GM12878 (cell line): Measurements from ENCODE around the gene TINCR. TPM values are rescaled to one million over a fixed set of nuclear protein-coding genes. Genes with fewer than 3 reads are reported as not detected.

ENCODE experiments used
- ATAC-seq: fragments of 200-7000 bp; cut with Tn5 transposase; 3 replicates; pipeline ENCODE4 v1.9.1; 2020; ENCODE audit warnings: mild to moderate bottlenecking, moderate library complexity
- BruUV-seq: library from RNA; stranded (reverse); fragments of 400-500 nt; replicated peaks from 2 replicates; lab custom pipeline; 2021; lab: Mats Ljungman, UMichigan
- CTCF ChIA-PET: fragments of 300-600 bp; sonication (Branson Sonifier 250); formaldehyde crosslinking; extraction: SDS; loops from one replicate; lab custom pipeline; 2021; ENCODE audit warnings: inconsistent platforms; lab: Yijun Ruan, JAX
- POLR2A ChIA-PET: fragments of 350-600 bp; formaldehyde crosslinking; extraction: SDS; loops from one replicate; lab custom pipeline; 2021; ENCODE audit warnings: inconsistent platforms; lab: Charles Lee
- RAD21 ChIA-PET: fragments of 300-600 bp; sonication (Branson Sonifier 250); formaldehyde crosslinking; loops from one replicate; lab custom pipeline; 2023; ENCODE audit warnings: antibody characterized with exemption; ENCODE audit not compliant: unreplicated experiment; lab: Charles Lee
- SMC1A ChIA-PET: fragments of 300-600 bp; sonication (Branson Sonifier 250); formaldehyde crosslinking; loops from one replicate; lab custom pipeline; 2023; ENCODE audit not compliant: unreplicated experiment, uncharacterized antibody; lab: Charles Lee
- DNase-seq: peaks from one replicate; pipeline ENCODE4 v3.0.0-alpha.2; 2011; ENCODE audit warnings: low read depth, low spot score
- FAIRE-seq: peaks from 3 replicates; lab custom pipeline; 2011; peaks lifted over from hg19 to GRCh38; lab: Jason Lieb, UNC
- H2AFZ ChIP-seq: 2 replicates; pipeline ENCODE4 v1.6.0; 2011; ENCODE audit warnings: low read depth, low read length, control low read depth; ENCODE audit not compliant: control insufficient read depth
- H3K27ac ChIP-seq: 2 replicates; pipeline ENCODE4 v1.5.1; 2011; ENCODE audit warnings: control low read depth; ENCODE audit not compliant: control insufficient read depth, insufficient read depth
- H3K27me3 ChIP-seq, 2 experiments: replicated peaks in 1 of 2; 2 replicates each; pipeline versions ENCODE4 v1.6.0 to v1.6.1; 2011; ENCODE audit warnings: low read length in 1 of 2; ENCODE audit not compliant: control insufficient read depth in 2 of 2, insufficient read depth in 2 of 2
- H3K36me3 ChIP-seq, 2 experiments: 2 replicates each; pipeline ENCODE4 v1.5.1; 2011; ENCODE audit warnings: low read length in 1 of 2; ENCODE audit not compliant: control insufficient read depth in 2 of 2, insufficient read depth in 2 of 2
- H3K4me1 ChIP-seq: 2 replicates; pipeline ENCODE4 v1.6.1; 2011; ENCODE audit warnings: mild to moderate bottlenecking, low read length, moderate library complexity, mixed read lengths; ENCODE audit not compliant: control insufficient read depth, insufficient read depth
- H3K4me2 ChIP-seq: 2 replicates; pipeline ENCODE4 v1.6.0; 2011; ENCODE audit warnings: control low read depth; ENCODE audit not compliant: control insufficient read depth, insufficient read depth
- H3K4me3 ChIP-seq: fragments of 200-600 bp; sonication (generic); 2 replicates; pipeline ENCODE4 v1.5.1; 2016
- H3K79me2 ChIP-seq: 2 replicates; pipeline ENCODE4 v1.6.0; 2011; ENCODE audit warnings: low read length; ENCODE audit not compliant: control insufficient read depth, insufficient read depth
- H3K9ac ChIP-seq: 2 replicates; pipeline ENCODE4 v1.8.0; 2011; ENCODE audit warnings: low read length, control low read depth, mixed read lengths; ENCODE audit not compliant: control insufficient read depth, insufficient read depth
- H3K9me3 ChIP-seq: replicated peaks from 3 replicates; pipeline ENCODE4 v1.5.1; 2011; ENCODE audit warnings: mild to moderate bottlenecking, low read length; ENCODE audit not compliant: control insufficient read depth, insufficient read depth
- H4K20me1 ChIP-seq: 2 replicates; pipeline ENCODE4 v1.6.0; 2011; ENCODE audit not compliant: control insufficient read depth, insufficient read depth
- BRCA1 ChIP-seq: IDR thresholded peaks from 2 replicates; pipeline ENCODE4 v1.6.1; 2011; ENCODE audit warnings: low read depth, low read length, improper control_type of control experiment
- CEBPZ ChIP-seq: fragments of 150-350 bp; IDR thresholded peaks from 2 replicates; pipeline ENCODE4 v1.6.1; 2016; ENCODE audit warnings: low read depth, low read length
- GATAD2B ChIP-seq: fragments of 450-650 bp; conservative IDR thresholded peaks from 2 replicates; pipeline ENCODE4 v1.6.1; 2017; ENCODE audit warnings: low read depth, mild to moderate bottlenecking, moderate library complexity
- MLLT1 ChIP-seq: fragments of 450-650 bp; IDR thresholded peaks from 2 replicates; pipeline ENCODE4 v1.6.1; 2016; ENCODE audit warnings: mild to moderate bottlenecking
- MYC ChIP-seq: IDR thresholded peaks from 2 replicates; pipeline ENCODE4 v1.6.1; 2011; ENCODE audit warnings: mild to moderate bottlenecking, low read length, moderate library complexity, inconsistent platforms; ENCODE audit not compliant: insufficient read depth, insufficient replicate concordance, insufficient read length, severe bottlenecking
- NRF1 ChIP-seq: conservative IDR thresholded peaks from 2 replicates; pipeline ENCODE4 v1.6.1; 2011; ENCODE audit warnings: mild to moderate bottlenecking, low read depth, low read length, improper control_type of control experiment
- PML ChIP-seq: IDR thresholded peaks from 2 replicates; pipeline ENCODE4 v1.6.1; 2012; ENCODE audit warnings: low read length, inconsistent platforms
- SMAD5 ChIP-seq: IDR thresholded peaks from 2 replicates; pipeline ENCODE4 v1.6.1; 2016; ENCODE audit warnings: antibody characterized with exemption, low read depth
- SREBF2 ChIP-seq: IDR thresholded peaks from 2 replicates; pipeline ENCODE4 v1.6.1; 2012; ENCODE audit warnings: mild to moderate bottlenecking, low read length
- TCF3 ChIP-seq: IDR thresholded peaks from 2 replicates; pipeline ENCODE4 v1.6.1; 2012; ENCODE audit warnings: low read depth, mild to moderate bottlenecking, low read length, borderline replicate concordance; ENCODE audit not compliant: insufficient read depth
- WRNIP1 ChIP-seq: IDR thresholded peaks from 2 replicates; pipeline ENCODE4 v1.6.1; 2011; ENCODE audit warnings: low read depth, low read length, improper control_type of control experiment, borderline replicate concordance
- ZNF24 ChIP-seq: fragments of 450-650 bp; IDR thresholded peaks from 2 replicates; pipeline ENCODE4 v1.6.1; 2017; ENCODE audit warnings: antibody characterized with exemption, mild to moderate bottlenecking
- ZNF687 ChIP-seq: fragments of 450-650 bp; IDR thresholded peaks from 2 replicates; pipeline ENCODE4 v1.6.1; 2017; ENCODE audit warnings: mild to moderate bottlenecking, moderate library complexity
- WGBS: methylation state at CpG from one replicate; pipeline ENCODE4 v1.1.6; 2016; ENCODE audit warnings: low lambda C conversion rate; ENCODE audit not compliant: insufficient replicate concordance, insufficient coverage; ENCODE audit errors: missing lambda C conversion rate; 5-methylcytosine and 5-hydroxymethylcytosine counted together
- in situ Hi-C: fragments of 300-500 bp; cut with MboI; formaldehyde crosslinking; loops from 9 replicates; pipeline ENCODE4 v1.14.3; 2018; ENCODE audit warnings: mixed read lengths
- intact Hi-C: fragments of 100-400 bp; cut with micrococcal nuclease; formaldehyde crosslinking; loops from one replicate; pipeline ENCODE4 v1.14.2; 2022; ENCODE audit not compliant: unreplicated experiment
- polyA plus RNA-seq, 11 experiments: library from polyadenylated mRNA; depleted of rRNA in 4 of 11; unstranded in 6 of 11; stranded (reverse) in 5 of 11; fragments of >200 nt; fragmentation: Nextera tagmentation in 4 of 11; fragmentation: Illumina TruSeq in 1 of 11; extraction: Ambion mirVana in 4 of 11; extraction: Trizol in 1 of 11; gene quantifications; 1 replicate in 1 of 11; 2 replicates in 10 of 11; pipeline versions ENCODE4 v1.2.1 to v1.2.3, GENCODE V29; 2011 to 2016; ENCODE audit warnings: inconsistent platforms in 2 of 11, missing spikeins in 2 of 11, low read depth in 1 of 11
- total RNA-seq, 4 experiments: library from RNA; depleted of rRNA in 3 of 4; stranded (reverse); fragments of >200 nt in 3 of 4; fragmentation: Illumina TruSeq in 1 of 4; extraction: Trizol in 1 of 4; gene quantifications; 2 replicates each; pipeline versions ENCODE4 v1.2.1 to v1.2.3, GENCODE V29; 2013 to 2021
- TF ChIP-seq, protein P1 (sequence below): fragments of 450-650 bp; IDR thresholded peaks from 2 replicates; pipeline ENCODE4 v1.6.1; 2017; ENCODE audit warnings: mild to moderate bottlenecking, low read depth, inconsistent platforms; ENCODE audit not compliant: poor library complexity, severe bottlenecking

The TINCR gene
- total and polyA plus RNA-seq, 10 of the 15 experiments (the other 5 are each of a cell fraction or from before 2014, with no cell fraction given), result 0.02 to 0.36 (median 0.06) TPM; not detected in 3

GRCh38 chr19:5563008-5563431 is 4.7 kb downstream of the TINCR start:
- H3K27ac ChIP-seq, result no peak overlapping the region
- ChIA-PET POLR2A (no interaction called here), CTCF (no interaction called here), RAD21 (no interaction called here), SMC1A (no interaction called here)
- H3K27me3 ChIP-seq, result no peaks in the 10 kb centered on the region; a peak in 1 of 4 replicates
- no peak overlapping the region for H3K9ac ChIP-seq
- 34% methylated on average over 8 of the region's 8 CpGs for WGBS
- ATAC-seq (no peak), DNase-seq (no peak), FAIRE-seq (no peak)
- H3K79me2 ChIP-seq, result no peaks in the 10 kb centered on the region
- H3K4me3 ChIP-seq, result no peak overlapping the region
- intact Hi-C loops (no loop called here), in situ Hi-C loops (no loop called here)
- H2AFZ ChIP-seq, result no peak overlapping the region
- H3K9me3 ChIP-seq, result no peaks in the 10 kb centered on the region; the same call in 2 of the 3 replicates
- H4K20me1 ChIP-seq, result no peaks in the 10 kb centered on the region
- H3K4me1 ChIP-seq, result no peaks in the 10 kb centered on the region
- H3K36me3 ChIP-seq, result no peaks in the 10 kb centered on the region
- no TSS peak for BruUV-seq
- H3K4me2 ChIP-seq, result no peak overlapping the region
- TF ChIP-seq MLLT1, result no peak
- TF ChIP-seq TCF3, result no peak
- TF ChIP-seq PML, result no peak
- no peak for TF ChIP-seq SREBF2
- TF ChIP-seq NRF1, result no peak
- no peak for TF ChIP-seq CEBPZ
- TF ChIP-seq MYC, result no peak
- TF ChIP-seq, protein P1, sequence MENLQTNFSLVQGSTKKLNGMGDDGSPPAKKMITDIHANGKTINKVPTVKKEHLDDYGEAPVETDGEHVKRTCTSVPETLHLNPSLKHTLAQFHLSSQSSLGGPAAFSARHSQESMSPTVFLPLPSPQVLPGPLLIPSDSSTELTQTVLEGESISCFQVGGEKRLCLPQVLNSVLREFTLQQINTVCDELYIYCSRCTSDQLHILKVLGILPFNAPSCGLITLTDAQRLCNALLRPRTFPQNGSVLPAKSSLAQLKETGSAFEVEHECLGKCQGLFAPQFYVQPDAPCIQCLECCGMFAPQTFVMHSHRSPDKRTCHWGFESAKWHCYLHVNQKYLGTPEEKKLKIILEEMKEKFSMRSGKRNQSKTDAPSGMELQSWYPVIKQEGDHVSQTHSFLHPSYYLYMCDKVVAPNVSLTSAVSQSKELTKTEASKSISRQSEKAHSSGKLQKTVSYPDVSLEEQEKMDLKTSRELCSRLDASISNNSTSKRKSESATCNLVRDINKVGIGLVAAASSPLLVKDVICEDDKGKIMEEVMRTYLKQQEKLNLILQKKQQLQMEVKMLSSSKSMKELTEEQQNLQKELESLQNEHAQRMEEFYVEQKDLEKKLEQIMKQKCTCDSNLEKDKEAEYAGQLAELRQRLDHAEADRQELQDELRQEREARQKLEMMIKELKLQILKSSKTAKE, result no peak
- TF ChIP-seq SMAD5, result no peak
- TF ChIP-seq ZNF687, result no peak
- no peak for TF ChIP-seq ZNF24
- no peak for TF ChIP-seq BRCA1
- no peak for TF ChIP-seq GATAD2B
- TF ChIP-seq WRNIP1, result no peak
